HG03280 (cell line): ENCODE data around the gene SNX10.
A peak's percentile ranks its signal among the peaks of the same experiment; 100 is the strongest.
"Not testable (repeated sequence)": the region's sequence is repeated elsewhere in the genome, so short reads cannot be mapped to it uniquely, and the experiment has no call there.

ENCODE experiments used
- ATAC-seq: cut with Tn5 transposase; IDR thresholded peaks from one replicate; pipeline ENCODE4 v1.9.1; 2021; ENCODE audit warnings: mild to moderate bottlenecking, moderate library complexity; ENCODE audit not compliant: unreplicated experiment

Gene SNX10

GRCh38 chr7:26291699-26292538 lies at the start of gene SNX10:
TSS of gene SNX10 (plus strand) at chr7:26291862. CDS start at chr7:26346443, 54,581 bp downstream.
- peak; percentile 84 for ATAC-seq

DNA sequence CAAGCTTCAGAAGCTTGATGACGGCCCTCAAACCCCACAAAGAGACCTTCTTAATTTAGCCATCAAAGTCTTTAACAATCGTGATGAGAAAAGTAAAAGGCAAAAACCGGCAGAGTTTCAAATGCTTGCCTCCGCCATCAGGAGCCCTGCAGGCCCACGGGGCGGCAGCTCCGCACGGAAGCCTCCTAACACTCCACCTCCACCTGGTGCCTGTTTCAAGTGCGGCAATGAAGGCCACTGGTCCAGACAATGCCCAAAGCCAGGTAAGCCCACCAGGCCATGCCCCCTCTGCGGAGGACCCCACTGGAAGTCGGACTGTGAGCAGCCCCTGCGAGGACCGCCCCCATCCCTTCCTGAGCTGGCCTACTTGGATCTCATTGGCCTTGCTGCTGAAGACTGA lies 46.5 kb upstream of the SNX10 start:
- no peak for ATAC-seq

DNA sequence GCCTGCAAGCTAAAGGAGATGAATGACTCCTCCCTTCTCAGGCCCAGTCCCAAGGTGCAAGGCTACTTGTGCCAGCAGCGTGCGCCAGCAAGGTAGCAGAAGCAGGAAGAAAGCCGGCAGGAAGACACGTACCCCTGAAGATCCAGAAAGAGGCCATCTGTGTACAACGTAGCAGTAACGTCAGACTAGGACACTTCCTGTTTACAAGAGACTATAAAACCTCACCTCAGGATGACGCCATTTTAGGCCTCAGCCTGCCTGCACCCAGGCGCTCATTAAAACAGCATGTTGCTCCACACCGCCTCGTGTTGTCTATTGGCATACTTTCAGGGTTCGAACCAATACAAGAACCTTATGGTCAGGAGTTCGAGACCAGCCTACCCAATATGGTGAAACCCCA lies 41.4 kb upstream of the SNX10 start:
- ATAC-seq: no peak

DNA sequence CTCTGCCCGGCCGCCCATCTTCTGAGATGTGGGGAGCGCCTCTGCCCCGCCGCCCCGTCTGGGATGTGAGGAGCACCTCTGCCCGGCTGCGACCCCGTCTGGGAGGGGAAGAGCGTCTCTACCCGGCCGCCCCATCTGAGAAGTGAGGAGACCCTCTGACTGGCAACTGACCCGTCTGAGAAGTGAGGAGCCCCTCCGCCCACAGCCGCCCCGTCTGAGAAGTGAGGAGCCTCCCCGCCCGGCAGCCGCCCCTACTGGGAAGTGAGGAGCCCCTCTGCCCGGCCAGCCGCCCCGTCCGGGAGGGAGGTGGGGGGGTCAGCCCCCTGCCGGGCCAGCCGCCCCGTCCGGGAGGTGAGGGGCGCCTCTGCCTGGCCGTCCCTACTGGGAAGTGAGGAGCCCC lies 29.8 kb upstream of the SNX10 start:
- not testable (repeated sequence) for ATAC-seq

GRCh38 chr7:26265065-26265464 lies 26.6 kb upstream of the SNX10 start:
- no peak for ATAC-seq

- ATAC-seq: no peak
Observed at GRCh38 chr7:26265499-26266075, 26.1 kb upstream of the SNX10 start.

- ATAC-seq: no peak
Observed at GRCh38 chr7:26267601-26268166, 24.0 kb upstream of the SNX10 start.

- ATAC-seq: no peak
Observed at GRCh38 chr7:26275213-26275612, 16.4 kb upstream of the SNX10 start.

GRCh38 chr7:26278770-26279169 lies 12.9 kb upstream of the SNX10 start:
- no peak for ATAC-seq

- no peak for ATAC-seq
Observed at GRCh38 chr7:26279405-26279804, 12.3 kb upstream of the SNX10 start.

- no peak for ATAC-seq
Observed at GRCh38 chr7:26280097-26280496, 11.6 kb upstream of the SNX10 start.

DNA sequence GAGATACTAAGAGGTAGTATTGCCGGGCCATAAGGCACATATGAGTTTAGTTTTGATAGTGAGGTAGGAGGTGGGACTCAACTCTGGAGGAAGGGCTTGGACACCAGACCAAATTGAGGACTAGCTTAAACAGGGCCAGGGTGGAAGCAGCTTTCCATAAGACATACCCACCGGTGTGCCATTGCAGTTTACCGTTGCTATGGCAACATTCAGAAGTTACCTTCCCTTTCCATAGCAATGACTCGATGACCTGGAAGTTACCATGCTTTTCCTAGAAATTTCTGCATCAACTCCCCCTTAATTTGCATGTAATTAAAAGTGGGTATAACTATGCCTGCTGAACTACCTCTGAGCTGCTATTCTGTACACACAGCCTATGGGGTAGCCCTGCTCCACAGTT lies 10.9 kb upstream of the SNX10 start:
- ATAC-seq: no peak

- no peak for ATAC-seq
Observed at GRCh38 chr7:26284477-26284876, 7.2 kb upstream of the SNX10 start.

GRCh38 chr7:26284995-26285632 lies 6.5 kb upstream of the SNX10 start:
- no peak for ATAC-seq

- ATAC-seq: no peak
Observed at GRCh38 chr7:26286157-26286556, 5.5 kb upstream of the SNX10 start.

GRCh38 chr7:26288126-26288525 lies 3.5 kb upstream of the SNX10 start:
- not testable (repeated sequence) for ATAC-seq

DNA sequence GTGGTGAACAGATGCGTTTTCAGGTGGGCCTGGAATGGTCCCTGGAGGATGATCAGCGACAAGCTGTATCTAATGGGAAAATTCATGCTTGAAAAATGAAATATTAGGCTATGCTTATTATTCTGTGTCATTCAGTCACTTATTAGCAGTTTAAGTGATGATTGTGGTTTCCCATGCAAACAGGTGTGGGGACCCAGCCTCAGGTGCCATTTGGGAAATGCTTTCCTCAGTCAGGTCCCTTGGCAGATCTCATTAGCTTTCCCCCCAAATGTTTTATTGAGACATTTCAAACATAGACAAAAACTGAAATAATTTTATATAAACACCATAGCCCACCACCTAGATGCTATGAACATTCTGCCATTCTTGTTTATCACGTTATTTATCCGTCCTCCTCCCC lies 411 bp upstream of the SNX10 start:
- ATAC-seq: no peak

- ATAC-seq: no peak
Observed at GRCh38 chr7:26292768-26293560, 1.3 kb downstream of the SNX10 start.

GRCh38 chr7:26293569-26294308 lies 2.1 kb downstream of the SNX10 start:
- ATAC-seq: peak; percentile 52

DNA sequence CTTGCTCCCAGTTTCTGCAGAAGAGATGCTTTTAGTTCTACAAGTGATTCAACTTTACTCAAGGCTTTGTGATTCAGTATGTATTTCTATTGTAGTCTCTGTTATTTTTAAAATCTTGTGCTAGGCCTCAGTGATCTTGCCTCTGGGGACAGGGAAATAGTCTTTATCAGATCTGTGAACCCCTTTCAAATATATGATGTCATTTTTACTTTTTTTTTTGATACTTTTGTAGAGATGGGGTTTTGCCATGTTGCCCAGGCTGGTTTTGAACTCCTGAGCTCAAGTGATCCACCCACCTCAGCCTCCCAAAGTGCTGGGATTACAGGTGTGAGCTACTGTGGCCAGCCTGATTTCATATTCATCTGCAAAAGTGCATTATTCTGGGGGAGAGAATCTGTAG lies 3.4 kb downstream of the SNX10 start:
- ATAC-seq: no peak
